Stimulated activated CD4-positive, alpha-beta T cell treated with anti-CD3 and anti-CD28 coated beads, Interleukin-1b, Interleukin-23, amount 100 ng/mL, for 1 hour (primary cell): ENCODE measurements around the gene ABR.
"Not testable (repeated sequence)": the region's sequence is repeated elsewhere in the genome, so short reads cannot be mapped to it uniquely, and the experiment has no call there.

Source experiments
- DNase-seq, 2 donors: peaks; one replicate each; pipeline ENCODE4 v3.0.0-alpha.2; 2020; ENCODE audit warnings: low read depth in 2 of 2

The ABR gene

GRCh38 chr17:1147664-1148063 is 32.1 kb downstream of the ABR start:
- no peak for DNase-seq

- no peak for DNase-seq
Measured at GRCh38 chr17:1146561-1147265, 33.1 kb downstream of the ABR start.

GRCh38 chr17:1145311-1145986 is 34.3 kb downstream of the ABR start:
- no peak for DNase-seq

GRCh38 chr17:1144162-1144561 is 35.6 kb downstream of the ABR start:
- no peak for DNase-seq

GRCh38 chr17:1143573-1143972 is 36.2 kb downstream of the ABR start:
- DNase-seq, result no peak

GRCh38 chr17:1142561-1142971 is 37.2 kb downstream of the ABR start:
- DNase-seq, result no peak

GRCh38 chr17:1137465-1137894 is 42.3 kb downstream of the ABR start:
- no peak for DNase-seq

- DNase-seq, result no peak
Measured at GRCh38 chr17:1136748-1137147, 43.0 kb downstream of the ABR start.

- DNase-seq, result no peak
Measured at GRCh38 chr17:1134634-1135324, 45.0 kb downstream of the ABR start.

GRCh38 chr17:1130191-1130590 is 49.6 kb downstream of the ABR start:
- DNase-seq, result no peak

- DNase-seq, result not testable (repeated sequence)
Measured at GRCh38 chr17:1128463-1128862, 51.3 kb downstream of the ABR start.

- DNase-seq, result no peak
Measured at GRCh38 chr17:1126801-1127550, 52.8 kb downstream of the ABR start.

- DNase-seq, result no peak
Measured at GRCh38 chr17:1126250-1126797, 53.5 kb downstream of the ABR start.

GRCh38 chr17:1125788-1126145 is 54.0 kb downstream of the ABR start:
- no peak for DNase-seq

GRCh38 chr17:1124896-1125787 is 54.6 kb downstream of the ABR start:
- DNase-seq, result no peak

GRCh38 chr17:1123921-1124715 is 55.7 kb downstream of the ABR start:
- no peak for DNase-seq

- DNase-seq, result no peak
Measured at GRCh38 chr17:1123393-1123831, 56.4 kb downstream of the ABR start.

- peak; percentile 73 to 85 for DNase-seq
Measured at GRCh38 chr17:1122533-1123392, 57.0 kb downstream of the ABR start.

- not testable (repeated sequence) for DNase-seq
Measured at GRCh38 chr17:1121442-1121817, 58.4 kb downstream of the ABR start.
